Stimulated activated naive CD8-positive, alpha-beta T cell treated with anti-CD3 and anti-CD28 coated beads, Interleukin-15, Interleukin-2, amounts not matched to agents 100 U/mL and 50 U/mL, for 24 hours (primary cell): ENCODE measurements around the gene TANGO2.

Experiments
- ATAC-seq: fragments of 150-1000 bp; cut with Tn5 transposase; one replicate; pipeline ENCODE4 v1.10.0; 2021
- DNase-seq: peaks from one replicate; pipeline ENCODE4 v3.0.0; 2021

The TANGO2 gene

DNA sequence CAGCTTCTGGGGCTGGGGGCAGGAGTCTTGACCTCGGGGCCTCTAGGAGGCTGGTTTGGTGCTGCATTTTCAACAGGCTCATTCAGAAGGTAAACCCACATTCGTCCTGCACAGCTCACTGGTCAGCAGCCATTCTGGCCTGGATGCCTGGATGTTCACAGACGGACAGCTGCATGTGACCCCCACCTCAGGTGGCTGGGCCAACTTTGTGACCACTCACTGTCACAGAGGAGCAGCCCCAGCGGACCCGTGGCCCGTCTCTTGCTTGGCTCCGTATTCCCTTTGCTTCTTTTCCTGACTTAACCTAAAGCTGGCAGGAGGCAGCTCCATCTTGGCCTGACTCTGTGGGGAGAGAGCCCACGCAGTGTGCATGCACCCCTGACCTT lies 67.3 kb downstream of the TANGO2 start:
- ATAC-seq (no peak), DNase-seq (no peak)

GRCh38 chr22:20089226-20089976 lies 68.5 kb downstream of the TANGO2 start:
- ATAC-seq = no peak
- no peak for DNase-seq

GRCh38 chr22:20089977-20090729 lies 69.2 kb downstream of the TANGO2 start:
- ATAC-seq = no peak
- DNase-seq = no peak

DNA sequence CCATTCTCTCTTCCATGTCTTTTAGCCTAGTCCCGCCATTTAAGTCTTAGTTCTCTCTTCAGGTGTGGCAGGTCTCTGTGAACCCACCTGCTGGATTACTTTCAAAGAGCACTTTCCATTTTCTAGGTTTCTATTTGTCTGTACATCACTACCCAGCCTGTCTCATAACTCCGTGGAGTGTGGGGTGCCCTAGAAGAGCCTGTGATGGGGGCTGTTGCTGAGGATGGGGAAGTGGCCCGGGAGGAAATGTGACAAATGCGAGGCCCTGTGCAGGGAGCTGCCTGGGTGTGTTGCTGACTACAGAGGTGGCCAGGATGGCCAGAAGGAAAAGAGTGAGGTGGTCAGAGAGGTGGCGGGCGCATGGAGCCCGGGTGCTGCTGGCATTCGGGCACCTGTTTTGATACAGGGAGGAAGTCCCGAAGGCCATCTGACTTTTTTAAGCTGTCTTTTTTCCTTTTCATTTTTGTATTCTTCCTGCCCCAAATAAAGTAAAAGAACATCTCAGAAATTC lies 69.9 kb downstream of the TANGO2 start:
- ATAC-seq (no peak), DNase-seq (no peak)

DNA sequence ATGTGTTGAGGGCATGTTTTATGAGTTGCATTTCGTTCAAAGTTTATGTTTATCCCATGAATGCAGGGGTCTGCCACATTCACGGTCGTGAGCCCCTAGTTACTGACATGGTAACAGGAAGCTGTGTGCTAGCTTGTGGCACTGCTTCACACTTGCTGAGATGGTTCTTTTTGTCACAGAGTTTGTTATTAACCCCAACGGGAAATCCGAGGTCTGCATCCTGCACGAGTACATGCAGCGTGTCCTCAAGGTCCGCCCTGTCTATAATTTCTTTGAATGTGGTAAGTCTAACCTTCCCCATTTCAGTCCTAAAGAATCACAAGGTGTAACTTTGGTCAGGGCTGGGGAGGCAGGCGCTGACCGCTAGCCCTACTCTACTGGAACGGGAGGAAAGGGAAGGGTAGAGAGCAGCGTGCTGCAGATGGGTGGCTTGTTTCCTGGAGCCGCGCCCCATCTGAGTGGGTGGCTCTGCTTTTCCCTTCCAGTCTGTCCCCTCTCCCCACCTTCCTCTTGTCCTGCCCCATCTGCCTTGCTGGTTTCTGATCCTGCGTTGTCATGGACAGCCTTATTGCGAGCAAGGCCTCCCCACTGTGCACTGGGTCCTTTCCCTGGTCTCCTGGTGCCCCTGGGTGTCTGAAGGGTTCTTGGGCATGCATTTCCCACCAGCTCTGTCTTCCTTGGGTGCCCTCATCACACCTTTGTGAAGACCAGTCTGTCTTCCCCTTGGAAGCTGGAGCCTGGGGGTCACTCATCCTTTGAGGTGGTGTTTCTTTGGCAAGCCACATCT lies 71.0 kb downstream of the TANGO2 start:
- no peak for ATAC-seq
- no peak for DNase-seq

DNA sequence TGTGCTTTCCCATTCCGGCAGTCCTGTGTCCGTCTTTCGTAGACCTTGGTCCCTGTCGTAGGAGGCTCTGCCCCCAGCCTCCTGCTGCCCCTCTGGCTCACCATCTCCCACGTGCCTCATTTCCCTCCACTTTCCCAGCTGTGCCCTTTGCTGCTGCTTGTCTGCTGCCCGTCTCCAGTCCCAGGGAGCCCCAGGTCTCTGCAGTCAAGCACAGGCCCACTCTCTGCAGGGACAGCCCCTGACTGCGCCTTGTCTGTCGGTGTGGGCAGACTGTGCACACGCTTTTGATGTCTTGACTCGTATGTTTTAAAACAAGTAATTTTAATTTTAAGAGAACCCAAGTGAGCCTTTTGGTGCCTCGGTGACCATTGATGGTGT lies 71.6 kb downstream of the TANGO2 start:
- DNase-seq (no peak), ATAC-seq (no peak)

DNA sequence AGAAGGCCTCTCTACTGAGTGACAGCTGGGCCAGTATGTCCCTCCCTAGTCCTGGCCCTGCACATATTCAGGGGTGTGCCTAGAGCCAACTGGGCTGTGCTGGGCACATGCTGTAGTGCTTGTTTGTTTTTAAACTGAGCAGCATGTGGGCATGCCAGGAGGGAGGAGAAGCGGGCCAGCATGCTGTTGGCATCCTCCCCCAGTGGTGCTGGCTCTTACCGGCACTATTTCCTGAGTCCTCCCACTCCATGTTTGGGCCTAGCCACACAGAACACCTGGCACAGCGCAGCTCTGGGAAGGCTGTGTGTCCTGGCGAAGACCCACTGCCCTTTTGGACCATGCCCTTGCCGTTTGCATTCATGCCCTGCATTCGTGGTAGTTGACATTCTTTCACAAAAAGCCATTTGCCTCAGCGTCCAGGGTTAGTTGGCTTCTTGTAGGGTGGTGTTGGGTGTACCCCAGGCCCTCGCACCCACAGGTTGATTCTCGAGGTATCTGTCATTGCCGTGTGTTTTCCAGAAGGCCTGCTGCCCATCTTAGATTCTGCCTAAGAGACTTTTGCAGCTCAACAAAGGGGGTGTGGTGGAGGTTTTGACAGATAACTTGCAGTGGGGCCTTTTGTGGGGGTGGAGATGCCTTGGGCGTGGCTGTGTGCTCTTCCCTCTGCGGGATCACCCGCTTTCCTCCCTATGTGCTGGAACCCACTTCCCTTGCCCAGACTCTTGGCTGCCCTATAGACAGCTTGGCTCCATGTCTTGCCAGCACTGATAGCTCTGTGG lies 72.7 kb downstream of the TANGO2 start:
- no peak for DNase-seq
- ATAC-seq = no peak

- no peak for ATAC-seq
Measured at GRCh38 chr22:20094197-20094807, 73.4 kb downstream of the TANGO2 start.

GRCh38 chr22:20095521-20095920 lies 74.6 kb downstream of the TANGO2 start:
- no peak for DNase-seq
- peak; percentile 16 for ATAC-seq

More at GRCh38 chr22:20094197-20094807, 73.4 kb downstream of the TANGO2 start:
- no peak for DNase-seq

- ATAC-seq (no peak), DNase-seq (no peak)
Measured at GRCh38 chr22:20096574-20097420, 75.9 kb downstream of the TANGO2 start.

DNA sequence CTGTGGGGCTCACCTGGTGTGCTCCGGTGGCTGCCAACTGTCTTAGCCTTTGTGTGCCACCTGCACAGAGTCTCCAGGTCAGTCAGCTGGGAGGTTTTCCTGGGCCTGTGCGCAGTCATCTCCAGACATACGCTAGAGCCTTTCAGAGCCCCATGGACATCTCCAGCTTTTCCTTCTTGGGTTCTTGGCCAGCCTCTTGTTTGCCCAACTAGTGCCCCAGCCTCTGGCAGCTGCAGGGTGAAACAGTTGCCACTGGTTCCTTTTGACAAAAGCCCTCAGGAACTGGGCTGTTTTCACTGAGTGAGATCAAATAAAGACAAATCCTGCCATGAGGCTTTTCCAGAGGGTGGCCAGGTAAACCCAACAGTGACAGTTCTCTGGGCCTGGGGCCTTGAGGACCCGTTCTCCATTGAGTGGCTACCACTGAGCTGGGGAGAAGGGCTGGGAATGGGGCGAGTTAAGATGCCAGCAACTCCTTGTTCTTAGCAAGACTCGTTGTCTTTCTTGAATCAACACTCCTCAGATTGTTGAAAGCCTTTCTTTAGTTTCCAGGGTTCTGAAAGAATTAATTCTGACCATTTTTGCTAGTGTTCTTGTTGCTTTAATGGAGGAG lies 78.3 kb downstream of the TANGO2 start:
- DNase-seq = no peak
- no peak for ATAC-seq

GRCh38 chr22:20101638-20102037 lies 80.7 kb downstream of the TANGO2 start:
- DNase-seq = no peak

DNA sequence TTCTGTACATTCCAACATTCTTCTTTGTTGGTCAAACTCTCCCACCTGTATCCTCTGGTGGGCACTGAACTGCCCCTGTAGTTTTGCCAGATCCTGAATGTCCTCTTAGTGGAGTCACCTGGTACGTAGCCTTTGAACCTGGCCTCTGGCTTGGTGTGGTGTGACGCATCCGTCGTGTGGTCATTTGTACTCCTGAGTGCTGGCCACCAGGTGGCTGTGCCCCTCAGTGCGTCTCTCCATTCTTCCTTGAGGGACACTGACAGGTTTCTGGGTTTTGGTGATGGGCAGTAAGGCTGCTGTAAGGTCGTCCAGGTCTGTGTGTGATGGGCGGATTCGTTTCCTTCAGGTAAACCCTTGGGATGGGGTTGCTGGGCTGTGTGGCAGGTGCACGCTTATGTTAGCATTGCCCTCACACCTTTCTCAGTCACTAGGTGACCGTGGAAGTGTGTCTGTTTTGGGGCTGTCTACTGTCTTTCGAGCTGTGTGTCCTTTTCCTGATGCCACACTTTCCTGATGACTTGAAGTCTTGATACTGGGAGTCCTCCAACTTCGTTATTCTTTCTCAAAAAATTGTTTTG lies 81.4 kb downstream of the TANGO2 start:
- no peak for DNase-seq
- ATAC-seq = no peak

More at GRCh38 chr22:20101638-20102037, 80.7 kb downstream of the TANGO2 start:
- ATAC-seq = no peak

DNA sequence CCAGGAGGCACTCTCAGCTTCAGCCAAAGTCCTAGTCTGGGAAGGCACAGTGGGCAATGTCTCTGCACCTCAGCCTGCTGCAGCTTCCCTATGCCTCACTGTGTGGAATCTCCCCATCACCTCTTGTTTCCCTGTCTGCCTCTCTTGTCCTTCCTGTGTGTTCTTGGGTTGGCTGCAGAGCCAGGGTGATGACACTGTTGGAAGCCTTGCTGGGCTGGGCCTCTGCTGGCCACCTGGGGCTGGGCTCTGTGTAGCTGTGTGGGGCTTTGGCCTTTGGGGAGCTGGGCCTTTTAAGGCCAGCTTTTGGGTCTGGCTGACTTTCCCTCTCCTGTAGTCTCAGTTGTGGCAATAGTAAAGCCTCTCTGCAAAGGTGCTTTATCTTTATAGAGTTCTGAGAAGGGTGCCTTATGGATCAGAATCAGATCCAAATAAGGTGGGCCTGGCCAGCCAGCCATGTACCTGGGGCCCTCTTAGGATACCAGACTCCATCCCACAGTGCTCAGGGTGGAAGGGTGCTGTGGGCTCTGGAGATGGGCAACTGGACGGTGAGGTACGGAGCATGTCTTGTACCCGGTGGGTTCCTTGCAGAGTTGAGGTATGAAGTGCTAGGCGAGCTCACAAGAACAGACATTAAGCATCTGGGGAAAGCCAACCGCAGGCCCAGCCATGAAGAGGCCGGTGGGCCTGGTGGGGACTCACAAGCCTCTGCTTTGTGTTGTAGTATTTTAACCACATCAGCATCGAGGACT lies 84.7 kb downstream of the TANGO2 start:
- no peak for DNase-seq
- ATAC-seq = no peak

- ATAC-seq = no peak
- DNase-seq = no peak
Measured at GRCh38 chr22:20106205-20106848, 85.4 kb downstream of the TANGO2 start.

DNA sequence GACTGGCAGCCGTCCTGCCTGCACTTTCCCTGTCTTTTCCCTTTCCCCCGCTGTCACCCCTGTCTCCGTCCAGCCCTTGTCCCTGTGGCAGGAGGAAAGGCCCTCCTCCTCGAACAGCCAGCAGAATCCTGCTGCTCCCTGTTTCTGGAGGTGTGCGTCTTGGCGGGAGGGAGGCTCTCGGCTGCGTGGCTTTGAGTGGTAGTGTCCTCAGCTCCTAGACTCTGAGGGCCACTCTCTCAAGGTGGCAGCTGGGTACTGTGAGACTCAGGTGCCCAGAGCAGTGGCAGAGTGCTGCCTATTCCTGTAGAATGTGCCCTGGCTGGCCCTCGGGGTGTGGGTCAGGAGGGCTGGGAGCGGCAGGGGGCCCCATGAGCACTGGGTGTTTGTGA lies 85.9 kb downstream of the TANGO2 start:
- ATAC-seq (no peak), DNase-seq (no peak)

DNA sequence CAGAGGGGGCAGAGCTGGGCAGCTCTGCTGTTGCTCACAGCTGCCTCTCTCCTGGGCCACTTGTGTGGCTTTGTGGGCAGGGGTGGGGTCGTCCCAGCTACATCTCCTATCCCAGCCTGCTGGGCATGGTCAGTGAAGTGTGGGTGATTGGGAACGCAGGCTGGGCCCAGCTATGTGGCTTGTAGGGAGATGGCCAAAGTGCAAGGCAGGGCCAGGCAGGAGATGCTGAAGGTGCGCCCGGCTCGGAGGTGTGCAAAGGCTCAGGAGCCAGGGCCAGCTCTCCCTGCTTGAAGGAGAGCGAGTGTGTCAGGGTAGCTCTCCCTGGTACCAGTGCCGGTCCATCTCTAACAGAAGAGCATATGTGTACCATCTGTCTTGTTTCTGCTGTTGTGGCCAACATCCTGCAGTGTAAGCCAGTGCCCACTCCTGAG lies 86.6 kb downstream of the TANGO2 start:
- no peak for ATAC-seq

More for the DNA sequence above, 86.6 kb downstream of the TANGO2 start:
- DNase-seq = no peak
